DMS 273 (cell line): ENCODE results near the gene JMJD6.
"Not testable (repeated sequence)": the region's sequence is repeated elsewhere in the genome, so short reads cannot be mapped to it uniquely, and the experiment has no call there.

Experiments used
- DNase-seq: peaks from one replicate; lab custom pipeline; 2025; ENCODE audit not compliant: unreplicated experiment; lab: John Stamatoyannopoulos, UW

The JMJD6 gene

DNA sequence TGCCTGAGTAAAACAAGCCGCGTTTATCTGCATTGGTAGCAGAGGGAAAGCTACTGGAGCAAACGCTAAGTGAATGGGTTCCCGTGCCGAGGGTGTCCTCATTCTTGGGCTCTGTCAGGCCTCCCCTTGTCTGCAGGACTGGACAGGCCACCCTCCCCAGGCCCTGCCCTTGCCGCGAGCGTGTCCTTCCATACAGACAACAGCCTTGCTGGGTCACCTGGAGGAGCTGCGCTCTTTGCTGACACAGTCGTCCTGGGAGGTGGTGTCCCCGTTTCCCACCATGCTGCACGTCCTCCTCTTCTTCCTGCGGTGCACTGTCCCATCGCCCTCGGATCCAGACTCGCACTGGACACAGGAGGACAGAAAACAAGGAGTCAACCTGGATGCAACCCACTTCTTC is 7.9 kb downstream of the JMJD6 start:
- no peak for DNase-seq

DNA sequence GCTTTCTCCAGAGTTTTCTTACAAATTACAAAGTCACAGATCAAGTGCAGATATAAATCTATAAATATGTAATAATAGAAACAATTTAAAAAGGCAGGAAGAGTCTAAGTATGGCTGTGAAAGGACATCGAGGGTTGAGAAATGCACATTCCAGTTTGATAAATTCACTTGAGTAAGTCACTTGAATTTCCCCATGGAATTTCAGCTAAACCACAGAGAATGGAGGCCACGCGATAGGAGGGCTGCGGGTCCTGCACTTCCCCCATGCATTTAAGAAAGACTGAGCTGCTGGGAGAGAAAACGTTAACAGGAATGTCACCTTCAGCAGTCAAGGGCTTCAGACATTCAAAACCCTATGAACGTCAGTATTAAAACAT is 9.6 kb downstream of the JMJD6 start:
- DNase-seq = no peak

DNA sequence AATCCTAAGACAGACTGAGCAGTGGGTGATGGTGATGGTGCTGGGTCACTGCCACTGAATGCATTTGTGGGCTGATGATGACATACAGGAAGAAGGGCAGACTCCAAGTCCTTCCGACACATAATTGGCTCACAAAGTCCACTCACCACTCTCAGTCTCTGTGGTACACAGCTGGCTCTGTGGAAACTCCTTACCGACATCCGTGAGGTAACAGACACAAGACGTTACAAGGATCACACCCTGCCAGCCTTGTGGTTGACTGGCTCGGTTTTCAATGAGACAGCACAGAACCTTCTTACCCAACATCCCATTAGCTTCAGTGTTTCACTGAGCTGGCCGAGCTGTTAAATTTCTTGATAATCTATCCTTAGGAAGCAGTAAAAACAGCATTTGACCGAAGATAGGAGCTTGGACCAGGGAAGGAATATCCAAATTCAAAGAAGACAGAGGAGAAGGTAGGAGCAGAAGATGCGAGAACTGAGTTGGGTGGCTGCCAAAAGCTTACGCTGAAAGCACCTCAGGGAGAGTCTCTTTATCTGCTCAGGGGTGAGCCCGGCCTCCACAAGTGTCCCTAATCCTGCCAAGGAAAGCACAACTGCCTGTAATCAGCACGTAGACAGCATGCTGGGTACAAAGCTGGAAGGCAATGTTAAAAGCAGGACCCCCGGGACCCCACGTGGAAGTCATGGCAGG is 10.1 kb downstream of the JMJD6 start:
- DNase-seq = no peak

DNA sequence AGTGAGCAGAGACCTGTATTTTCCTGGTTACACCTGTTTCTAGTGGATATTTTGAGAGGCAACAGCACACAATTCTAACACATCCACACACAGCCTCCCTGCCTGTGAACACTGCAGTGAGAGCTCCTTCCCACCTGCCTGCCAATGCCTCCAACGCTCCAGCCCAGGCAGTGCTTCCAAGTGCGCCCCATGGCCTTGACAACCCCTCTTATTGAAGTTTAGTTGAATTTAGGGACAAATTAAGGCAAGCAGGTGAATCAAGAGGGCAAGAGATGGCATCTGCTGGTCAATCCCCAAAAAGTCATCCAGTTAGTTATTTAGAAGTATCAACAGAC is 10.9 kb downstream of the JMJD6 start:
- no peak for DNase-seq

DNA sequence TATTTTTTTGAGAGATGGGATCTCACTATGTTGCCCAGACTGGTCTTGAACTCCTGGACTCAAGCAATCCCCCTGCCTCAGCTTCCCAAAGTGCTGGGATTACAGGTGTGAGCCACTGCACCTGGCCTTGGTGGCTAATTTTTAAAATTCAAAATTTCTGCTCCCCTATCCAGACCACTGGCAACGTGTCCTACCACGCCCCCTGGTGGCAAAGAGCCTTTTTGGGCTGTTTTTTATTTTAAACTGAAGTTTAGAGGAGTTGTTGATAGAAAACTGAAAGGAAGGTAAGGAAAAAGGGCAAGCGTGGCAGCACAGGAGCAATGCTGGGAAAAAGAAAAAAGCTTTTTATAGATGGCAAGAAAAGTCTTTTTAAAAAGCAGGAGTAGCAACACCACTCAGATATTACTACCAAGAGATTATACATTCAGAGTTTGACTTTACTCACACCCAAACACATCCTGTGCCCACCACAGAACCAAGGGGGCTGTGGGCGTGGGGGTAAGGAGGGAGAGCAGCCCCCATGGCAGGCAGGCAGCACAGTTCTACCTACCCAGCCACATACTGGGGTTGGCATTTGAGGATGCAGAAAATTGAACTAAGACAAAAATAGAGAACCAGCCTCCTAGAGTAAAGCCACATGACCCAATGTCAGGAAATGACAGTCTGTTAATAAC is 11.4 kb downstream of the JMJD6 start:
- peak; percentile 75 for DNase-seq

DNA sequence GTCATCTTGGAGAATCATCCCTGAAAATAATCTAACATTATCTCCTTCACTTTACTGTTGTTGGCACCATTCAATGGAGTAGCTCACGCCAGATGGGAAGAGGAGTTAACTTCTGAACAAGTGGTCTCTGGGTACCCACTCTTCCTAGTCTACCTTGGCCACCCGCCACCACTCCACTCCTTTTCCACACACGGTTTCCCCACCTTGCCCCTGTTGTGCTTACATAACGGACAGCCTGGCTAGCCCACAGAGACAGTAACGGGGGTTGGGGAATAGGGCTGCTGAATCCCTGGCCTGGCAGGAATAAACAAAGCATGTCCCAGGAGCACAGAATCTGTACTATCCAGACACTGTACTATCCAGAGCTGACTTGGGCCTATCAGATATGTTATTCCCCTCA is 12.1 kb downstream of the JMJD6 start:
- no peak for DNase-seq

DNA sequence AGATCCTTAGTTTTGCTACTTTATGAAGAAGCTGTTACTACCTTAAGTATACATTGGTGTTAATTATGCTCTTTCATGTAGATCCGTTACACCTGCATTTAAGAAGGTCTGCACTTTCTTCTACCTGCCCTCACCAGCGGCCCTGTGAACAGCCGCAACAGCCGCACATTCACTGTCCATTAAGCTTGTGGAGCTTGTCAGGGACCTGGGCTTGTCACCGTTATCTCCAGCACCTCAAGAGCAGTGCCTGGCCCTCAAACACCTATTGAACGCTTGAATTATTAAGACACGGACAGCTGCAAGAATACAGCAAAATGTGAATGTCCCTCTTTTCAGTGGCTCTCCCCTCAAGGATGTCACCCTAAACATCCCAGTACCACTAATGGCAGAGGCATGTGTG is 12.6 kb downstream of the JMJD6 start:
- no peak for DNase-seq

DNA sequence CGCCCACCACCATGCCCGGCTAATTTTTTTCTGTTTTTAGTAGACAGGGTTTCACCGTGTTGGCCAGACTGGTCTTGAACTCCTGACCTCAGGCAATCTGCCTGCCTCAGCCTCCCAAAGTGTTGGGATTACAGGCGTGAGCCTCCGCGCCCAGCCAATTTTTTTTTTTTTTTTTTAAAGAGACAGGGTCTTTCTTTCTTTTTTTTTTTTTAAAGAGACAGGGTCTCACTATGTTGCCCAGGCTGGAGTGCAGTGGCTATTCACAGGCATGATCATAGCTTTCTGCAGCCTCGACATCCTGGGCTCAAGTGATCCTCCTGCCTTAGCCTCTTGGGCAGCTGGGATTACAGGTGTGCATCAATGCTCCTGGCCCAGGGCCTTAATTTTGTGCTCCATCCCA is 14.1 kb downstream of the JMJD6 start:
- not testable (repeated sequence) for DNase-seq

DNA sequence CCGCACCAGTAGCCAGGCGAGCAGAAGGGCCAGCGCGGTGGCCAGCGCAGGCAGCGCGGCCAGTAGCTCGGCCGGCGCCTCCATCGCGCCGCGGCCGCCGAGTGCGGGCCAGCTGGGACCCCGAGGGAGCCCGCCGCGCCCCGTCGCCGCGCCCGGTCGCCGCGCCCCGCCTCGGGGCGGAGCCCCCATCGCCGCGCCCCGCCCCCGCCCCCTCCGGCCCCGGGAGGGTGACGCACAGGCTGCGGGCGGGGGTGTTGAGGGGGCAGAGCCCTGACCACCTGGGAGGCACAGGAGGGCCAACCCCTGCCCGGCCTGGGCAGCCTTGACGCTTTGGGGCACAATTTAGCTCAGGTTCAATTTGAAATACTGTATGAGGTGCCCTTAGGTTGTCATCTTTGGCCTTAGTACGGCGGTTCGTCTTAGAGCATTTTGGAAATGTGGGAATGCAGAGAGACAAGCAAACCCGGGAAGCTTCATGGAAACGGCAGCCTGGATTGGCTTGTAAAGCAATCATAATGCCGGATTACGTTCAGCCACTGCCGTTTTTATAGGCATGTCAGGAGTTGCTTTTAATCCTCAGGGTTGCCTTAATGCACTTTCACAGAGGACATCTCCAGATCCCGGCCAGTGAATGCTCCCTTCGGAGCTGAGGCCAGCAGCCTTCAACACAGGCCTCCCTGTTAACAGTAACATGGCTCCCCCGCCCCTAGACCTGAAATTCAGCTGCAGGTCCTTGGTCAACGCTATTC is 15.4 kb downstream of the JMJD6 start, which contains the start of gene MXRA7:
Gene MXRA7 (minus strand): TSS at position 103 of the 749 bp plus-strand sequence. CDS start 19 bp downstream, at position 84.
- peak; percentile 85 for DNase-seq

DNA sequence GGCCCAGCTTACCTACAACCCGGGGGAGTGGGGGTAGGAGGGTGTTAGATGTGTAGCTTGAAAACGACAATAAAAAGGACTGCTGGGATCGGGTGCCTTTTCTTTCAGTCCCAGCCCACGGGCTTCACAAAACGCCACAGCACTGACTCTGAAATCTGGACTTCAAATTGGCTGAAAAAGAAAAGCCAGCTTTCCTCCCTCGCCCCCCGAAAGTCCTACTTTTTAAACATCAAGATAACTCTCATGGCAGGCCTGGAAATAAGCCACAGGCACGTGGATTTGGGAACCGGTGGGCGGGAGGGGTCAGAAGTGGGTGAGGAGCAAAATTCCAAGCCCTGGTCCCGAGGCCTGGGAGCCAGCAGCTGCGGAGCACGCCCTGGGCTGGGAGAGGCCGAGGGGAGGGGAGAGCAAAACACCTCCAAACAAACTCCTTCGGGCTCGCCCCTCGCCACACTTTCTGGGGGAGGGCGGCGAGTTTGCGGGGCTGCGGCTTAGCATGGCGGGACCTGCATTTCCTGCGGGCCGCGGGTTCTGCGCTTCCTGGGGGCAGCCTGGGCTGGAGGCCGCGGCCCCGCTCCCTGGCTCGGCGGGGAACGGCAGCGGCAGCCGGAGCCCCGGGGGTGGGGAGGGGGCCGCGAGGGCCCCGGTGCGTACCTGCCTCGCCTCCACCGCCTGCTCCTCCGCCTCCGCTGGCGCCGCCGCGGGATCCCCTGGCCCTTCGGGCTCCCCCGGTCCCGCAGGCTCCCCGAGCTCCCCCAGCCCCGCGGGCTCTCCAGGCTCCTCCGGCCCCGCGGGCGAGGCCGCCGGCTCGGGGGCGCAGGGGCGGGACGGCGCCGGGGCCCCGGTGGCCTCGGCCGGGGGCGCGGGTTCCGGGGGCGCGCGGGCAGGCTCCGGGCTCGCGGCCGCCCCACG is 16.2 kb downstream of the JMJD6 start:
- peak; percentile 56 for DNase-seq

DNA sequence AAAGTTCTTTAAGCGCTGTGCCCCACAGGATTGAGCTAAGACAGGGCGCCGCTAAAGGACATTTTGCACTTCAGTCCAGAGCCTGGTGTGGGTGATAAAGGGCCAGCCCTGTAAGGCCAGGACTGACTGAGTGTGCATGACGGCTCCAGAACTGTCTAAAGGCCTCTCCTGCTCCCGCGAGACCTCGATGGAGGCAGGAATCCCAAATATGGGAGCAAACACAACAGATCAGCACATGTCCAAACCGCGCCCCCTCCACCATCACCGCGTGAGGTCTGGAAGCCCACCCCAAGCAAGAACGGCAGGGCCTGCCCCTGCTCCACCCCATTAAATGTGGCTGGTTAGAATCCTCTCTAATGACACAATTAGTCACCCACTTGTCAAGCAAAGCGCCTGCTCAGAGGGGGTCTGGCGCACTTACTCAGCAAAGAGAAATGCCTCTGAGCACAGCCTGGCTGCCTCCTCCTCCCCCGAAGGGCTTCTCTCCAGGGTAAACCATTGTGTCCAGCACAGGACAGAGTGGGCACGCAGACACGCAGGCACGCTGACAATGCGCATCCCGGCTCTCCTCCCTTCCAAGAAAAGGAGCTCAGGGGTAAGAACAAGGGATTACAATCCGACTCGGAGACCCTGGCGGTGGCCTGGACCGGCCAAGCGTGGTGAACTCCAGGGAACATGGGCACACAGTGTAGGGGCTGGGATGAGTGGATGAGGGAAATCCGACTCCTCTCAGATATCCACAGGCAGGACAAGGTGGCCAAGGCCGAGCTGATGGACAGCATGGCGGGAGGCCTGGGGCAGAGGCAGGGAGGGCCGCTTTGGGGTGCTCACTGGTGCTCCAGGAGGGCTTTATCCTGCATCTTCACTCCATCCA is 17.1 kb downstream of the JMJD6 start:
- no peak for DNase-seq

DNA sequence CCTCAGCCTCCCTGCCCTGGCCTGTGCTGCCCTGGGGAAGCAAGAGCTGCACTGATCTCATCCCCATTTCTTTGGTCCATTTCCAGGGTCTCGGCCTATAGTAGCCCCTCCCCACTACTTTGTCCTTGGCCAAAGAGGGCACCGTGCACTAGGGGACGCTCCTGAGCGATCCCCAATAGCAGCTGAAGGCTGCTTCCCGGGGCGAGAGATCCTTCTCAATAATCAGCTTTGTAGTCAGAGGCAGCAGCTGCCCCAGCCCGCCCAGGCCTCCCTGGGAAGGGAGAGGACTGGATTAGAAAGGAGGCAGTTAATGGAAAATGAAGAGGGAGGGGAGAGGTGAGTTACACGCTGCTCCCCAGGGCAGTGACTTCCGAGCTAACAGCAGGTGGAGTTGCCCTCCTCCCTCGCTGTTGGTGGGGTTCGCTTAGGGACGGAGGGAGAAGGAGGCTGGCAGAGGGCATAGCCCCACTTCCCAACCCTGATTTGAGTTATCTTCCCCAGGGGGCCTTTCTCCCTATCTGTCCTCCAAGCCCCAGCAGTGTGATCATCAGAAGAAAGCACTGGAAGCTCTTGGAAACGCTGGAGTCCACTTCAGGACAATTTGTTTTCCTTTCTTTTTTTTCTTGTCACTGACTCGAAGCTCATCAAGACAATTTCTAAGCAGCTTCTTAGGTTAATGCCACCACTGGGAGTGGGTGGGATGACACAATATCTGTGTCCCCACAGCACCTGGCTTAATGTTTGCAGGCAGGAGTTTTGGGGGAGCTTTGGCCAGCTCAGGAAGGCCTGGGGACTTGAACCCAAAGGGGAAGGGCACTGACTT is 18.2 kb downstream of the JMJD6 start:
- peak; percentile 41 for DNase-seq

DNA sequence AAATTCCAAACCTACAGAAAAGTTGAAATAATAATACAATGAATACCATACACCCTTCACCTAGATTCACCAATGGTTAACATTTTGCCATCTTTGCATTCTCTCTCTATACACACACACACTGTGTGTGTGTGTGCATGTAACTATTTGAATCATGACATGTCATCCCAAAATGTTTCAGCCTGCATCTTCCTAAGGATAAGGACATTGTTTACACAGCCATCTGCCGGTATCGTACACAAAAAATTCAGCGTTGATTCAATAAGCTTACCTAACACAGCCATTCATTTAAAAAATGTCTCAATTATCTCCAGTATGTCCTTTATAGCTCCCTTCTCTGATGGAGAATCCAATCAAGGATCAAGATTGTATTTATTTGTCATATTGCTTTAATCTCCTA is 19.6 kb downstream of the JMJD6 start:
- DNase-seq = no peak

DNA sequence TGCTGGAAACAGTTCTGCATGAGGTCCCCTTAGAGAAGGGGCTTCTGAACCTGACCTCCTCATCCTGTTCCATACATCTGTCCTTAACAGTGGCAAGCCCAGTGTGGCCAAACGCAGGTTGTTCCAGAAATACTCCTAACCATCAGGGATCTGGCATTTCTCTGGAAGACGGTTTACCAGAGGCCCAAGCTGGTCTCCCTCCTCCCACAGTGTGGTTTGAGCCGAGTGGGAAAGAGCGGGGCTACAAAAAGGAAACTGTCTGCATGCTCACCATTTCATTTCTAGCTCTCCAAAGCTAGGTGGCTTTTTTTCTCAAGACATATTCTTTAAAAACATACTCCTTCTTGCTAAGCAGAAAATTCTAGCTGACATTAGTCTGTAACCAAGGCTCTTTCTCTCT is 21.6 kb downstream of the JMJD6 start:
- no peak for DNase-seq

DNA sequence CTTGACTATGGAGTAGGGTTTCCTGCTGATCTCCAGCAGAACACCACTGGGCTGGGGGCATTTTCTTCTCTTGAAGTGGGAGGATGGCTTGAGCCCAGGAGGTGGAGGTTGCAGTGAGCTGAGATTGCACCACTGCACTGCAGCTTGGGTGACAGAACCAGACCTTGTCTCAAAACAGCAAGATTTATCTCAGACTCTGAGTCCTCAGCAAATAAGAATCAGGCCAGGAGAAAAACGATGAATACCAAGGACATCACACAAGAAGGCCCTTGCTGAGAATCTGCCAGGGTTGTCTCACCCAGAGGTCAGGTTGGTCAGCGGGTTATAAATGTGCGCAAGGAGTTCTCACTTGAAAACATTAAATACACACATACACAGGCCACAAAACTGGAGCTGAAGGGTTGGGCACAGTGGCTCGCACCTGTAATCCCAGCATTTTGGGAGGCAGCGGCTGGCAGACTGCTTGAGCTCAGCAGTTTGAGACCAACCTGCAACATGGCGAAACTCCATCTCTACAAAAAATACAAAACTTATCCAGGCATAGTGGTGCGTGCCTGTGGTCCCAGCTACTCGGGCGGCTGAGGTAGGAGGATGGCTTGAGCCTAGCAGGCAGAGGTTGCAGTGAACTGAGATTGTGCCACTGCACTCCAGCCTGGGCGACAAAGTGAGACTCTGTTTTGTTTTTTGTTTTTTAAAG is 23.3 kb downstream of the JMJD6 start:
- no peak for DNase-seq

DNA sequence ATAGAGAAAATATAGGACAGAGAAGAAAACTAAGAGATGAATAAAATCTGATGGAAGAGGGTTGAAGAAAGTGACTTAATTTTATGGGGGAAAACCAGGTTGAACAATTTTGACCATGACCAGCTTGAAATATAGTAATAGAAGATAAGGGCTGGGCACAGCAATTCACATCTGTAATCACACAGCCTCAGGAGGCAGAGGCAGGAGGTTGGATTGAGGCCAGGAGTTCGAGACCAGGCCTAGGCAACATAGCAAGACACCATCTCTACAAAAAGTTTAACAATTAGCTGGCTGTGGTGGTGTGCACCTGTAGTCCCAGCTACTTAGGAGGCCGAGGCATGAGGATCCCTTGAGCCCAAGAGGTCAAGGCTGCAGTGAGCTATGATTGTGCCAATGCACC is 24.3 kb downstream of the JMJD6 start:
- no peak for DNase-seq

DNA sequence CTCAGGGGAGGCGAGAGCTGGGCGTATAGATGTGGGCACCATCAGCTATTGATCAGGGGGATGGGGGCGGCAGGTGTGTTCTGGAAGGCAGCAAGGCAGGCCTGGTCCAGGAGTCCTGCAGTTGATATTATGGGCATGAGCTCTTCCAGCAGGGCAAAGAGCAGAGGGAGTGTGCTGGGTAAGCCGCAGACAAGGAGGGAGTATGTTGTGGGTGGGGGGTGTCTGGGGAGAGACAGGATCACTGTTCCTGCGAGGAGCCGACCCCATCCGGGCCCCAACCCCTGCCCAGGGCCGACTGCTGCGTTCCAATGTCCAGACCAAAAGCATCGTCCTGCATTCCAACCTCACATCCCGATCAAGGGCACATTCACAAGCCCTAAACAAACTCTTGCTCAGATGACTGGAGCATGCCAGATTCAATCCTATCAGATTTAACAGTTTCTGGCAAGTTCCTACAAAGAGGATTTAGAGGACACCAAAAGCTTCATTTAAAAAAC is 24.9 kb downstream of the JMJD6 start:
- DNase-seq = no peak

DNA sequence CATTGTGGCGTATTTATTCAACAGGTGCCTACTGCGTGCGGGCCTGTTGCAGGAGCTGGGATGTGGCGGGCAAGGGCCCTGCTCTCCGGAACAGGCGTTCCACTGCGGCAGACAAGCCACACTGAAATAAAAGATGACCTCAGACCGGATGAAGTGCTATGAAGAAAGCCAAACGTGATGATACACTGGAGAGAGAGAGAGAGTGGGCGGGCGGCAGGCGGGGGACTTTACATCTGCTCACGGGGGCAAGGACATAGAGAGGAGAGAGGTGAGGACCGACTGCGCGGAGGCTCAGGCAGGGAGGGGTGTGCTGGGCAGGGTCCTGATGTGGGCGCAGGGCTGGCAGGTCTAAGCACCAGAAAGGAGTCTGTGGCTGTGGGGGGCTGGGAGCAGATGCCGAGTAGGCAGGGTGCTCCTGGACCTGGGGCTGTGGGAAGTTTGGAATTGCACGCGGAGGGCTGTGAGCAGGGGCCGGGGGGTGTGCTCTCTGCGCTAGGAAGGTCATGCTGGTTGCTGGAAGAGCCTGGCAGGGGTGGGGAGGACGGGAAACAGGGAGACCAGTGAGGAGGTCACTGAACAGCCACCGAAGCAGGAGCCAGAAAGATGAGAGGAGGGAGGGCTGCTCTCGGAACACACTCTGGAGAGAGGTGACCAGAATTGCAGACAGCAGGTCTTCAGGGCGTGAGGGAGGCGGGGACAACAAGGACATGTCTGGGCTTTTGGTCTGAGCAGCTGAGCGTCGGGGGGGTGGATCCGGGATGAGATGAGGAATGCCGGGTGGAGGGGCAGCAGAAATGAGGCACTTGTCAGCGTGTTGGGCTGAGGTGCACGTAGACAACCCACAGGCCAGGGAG is 25.6 kb downstream of the JMJD6 start:
- DNase-seq = peak; percentile 43
